Measurements from ENCODE around the gene HDDC3. TPM values are rescaled to one million over a fixed set of nuclear protein-coding genes. Genes with fewer than 3 reads are reported as not detected.

The HDDC3 gene
- total RNA-seq, 1 experiment from 2014 or later = 25.5 TPM

DNA sequence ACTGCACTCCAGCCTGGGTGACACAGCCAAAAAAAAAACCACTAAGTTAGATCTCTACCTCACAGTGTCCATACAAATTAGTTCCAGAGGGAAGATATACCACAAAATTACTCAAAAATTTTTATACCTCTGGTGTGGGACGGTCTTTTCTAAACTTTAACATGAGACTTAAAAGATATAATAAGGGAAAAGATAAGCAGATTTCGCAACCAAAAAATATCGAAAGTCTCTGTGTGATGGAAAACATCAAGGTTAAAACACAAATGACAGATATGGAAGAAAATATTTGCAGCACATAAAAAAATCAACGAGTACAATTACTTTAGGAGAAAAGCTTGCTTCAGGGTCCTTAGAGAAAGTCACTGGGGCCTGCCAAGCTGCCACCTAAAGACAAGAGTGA, 10.5 kb downstream of the HDDC3 start:
- intact Hi-C loops (cut with micrococcal nuclease) = no loop called here
- Mint-ChIP-seq H3K27ac (ENCODE audit: low read depth, unreplicated experiment) (no peak overlapping the region), H3K9me3 (ENCODE audit: unreplicated experiment) (no peaks in the 10 kb centered on the region), H3K4me3 (ENCODE audit: unreplicated experiment) (no peak overlapping the region), H3K27me3 (ENCODE audit: insufficient read depth, unreplicated experiment) (no peaks in the 10 kb centered on the region), H3K4me1 (ENCODE audit: insufficient read depth, unreplicated experiment) (no peaks in the 10 kb centered on the region), H3K36me3 (ENCODE audit: insufficient read depth, unreplicated experiment) (peaks cover 38% of the 10 kb centered on the region)
- BruUV-seq (replicated peaks) = no TSS peak
- CTCF ChIA-PET = interaction anchor here (0.7 to 4.6 kb wide), 3 partner anchors 11 to 699 kb away, joined by 4 to 49 read pairs (median 9); partner anchors contain the start of genes HDDC3, MAN2A2 and UNC45A
- TF ChIP-seq, protein P1, sequence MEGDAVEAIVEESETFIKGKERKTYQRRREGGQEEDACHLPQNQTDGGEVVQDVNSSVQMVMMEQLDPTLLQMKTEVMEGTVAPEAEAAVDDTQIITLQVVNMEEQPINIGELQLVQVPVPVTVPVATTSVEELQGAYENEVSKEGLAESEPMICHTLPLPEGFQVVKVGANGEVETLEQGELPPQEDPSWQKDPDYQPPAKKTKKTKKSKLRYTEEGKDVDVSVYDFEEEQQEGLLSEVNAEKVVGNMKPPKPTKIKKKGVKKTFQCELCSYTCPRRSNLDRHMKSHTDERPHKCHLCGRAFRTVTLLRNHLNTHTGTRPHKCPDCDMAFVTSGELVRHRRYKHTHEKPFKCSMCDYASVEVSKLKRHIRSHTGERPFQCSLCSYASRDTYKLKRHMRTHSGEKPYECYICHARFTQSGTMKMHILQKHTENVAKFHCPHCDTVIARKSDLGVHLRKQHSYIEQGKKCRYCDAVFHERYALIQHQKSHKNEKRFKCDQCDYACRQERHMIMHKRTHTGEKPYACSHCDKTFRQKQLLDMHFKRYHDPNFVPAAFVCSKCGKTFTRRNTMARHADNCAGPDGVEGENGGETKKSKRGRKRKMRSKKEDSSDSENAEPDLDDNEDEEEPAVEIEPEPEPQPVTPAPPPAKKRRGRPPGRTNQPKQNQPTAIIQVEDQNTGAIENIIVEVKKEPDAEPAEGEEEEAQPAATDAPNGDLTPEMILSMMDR (IDR thresholded peaks at IDR 0.05; ENCODE audit: unreplicated experiment) = no peak
- DNase-seq (ENCODE audit: unreplicated experiment) = no peak
- POLR2A ChIA-PET = interaction anchor here (3.9 kb wide), 1 partner anchor 10 kb away, joined by 33 read pairs; the partner anchor contains the start of gene HDDC3

DNA sequence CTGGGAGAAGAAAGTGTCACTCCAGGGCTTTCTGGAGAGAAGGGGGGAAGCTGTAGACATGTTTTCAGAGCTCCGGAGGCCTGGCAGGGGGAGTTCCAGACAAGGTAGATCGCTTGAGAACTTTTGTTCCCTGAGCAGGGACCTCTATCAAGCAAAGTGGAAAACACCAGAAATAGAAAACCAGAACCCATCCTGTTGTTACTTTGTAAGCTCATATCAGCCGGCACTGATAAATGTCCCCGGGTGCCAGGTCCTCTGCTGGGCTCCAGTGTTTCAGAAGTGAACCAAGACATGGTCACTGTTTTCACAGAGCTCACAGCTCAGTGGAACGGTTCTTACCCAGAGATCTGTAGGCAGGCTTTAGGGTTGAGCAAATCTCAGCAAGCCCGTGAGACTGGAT, 13.5 kb downstream of the HDDC3 start:
- H3K36me3 Mint-ChIP-seq (ENCODE audit: insufficient read depth, unreplicated experiment) = peaks cover 49% of the 10 kb centered on the region
- no peak overlapping the region for H3K4me3 Mint-ChIP-seq (ENCODE audit: unreplicated experiment)
- no TSS peak for BruUV-seq (replicated peaks)

DNA sequence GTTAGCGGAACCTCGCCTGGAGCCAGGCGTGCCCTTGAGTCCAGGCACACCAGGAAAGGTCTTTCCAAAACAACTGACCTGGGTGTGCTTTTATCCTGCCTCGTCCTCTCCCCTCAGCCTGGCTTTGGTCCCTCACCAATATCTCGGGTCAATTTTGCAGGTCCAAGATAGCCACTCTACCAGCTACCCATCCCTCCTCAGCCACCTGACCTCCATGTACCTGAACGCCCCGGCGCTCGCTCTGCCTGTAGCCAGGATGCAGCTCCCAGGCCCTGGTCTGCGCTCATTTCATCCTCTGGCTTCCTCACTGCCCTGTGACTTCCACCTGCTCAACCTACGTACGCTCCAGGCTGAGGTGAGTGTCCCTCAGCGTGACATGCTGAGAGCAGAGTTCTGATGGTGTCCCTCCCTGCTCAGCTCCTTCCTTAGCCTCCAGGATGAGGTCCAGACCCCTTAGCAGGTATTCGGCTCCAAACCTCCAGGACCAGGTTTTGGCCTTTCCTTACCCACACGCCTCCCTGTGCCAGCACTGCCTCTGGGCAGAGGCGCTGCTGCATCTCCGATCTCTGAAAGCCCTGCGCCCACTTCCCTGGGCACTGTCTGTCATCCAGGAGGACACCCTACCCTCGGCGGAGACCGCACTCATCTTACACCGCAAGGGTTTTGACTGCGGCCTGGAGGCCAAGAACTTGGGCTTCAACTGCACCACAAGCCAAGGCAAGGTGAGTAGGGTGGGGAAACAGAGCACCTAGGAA, 14.1 kb downstream of the HDDC3 start:
- H3K27me3 Mint-ChIP-seq (ENCODE audit: insufficient read depth, unreplicated experiment) = no peaks in the 10 kb centered on the region
- no TSS peak for BruUV-seq (replicated peaks)
- H3K27ac Mint-ChIP-seq (ENCODE audit: low read depth, unreplicated experiment) = no peak overlapping the region
- H3K9me3 Mint-ChIP-seq (ENCODE audit: unreplicated experiment) = no peaks in the 10 kb centered on the region
- no peak overlapping the region for H3K4me3 Mint-ChIP-seq (ENCODE audit: unreplicated experiment)
- H3K36me3 Mint-ChIP-seq (ENCODE audit: insufficient read depth, unreplicated experiment) = peaks cover 47% of the 10 kb centered on the region
- H3K4me1 Mint-ChIP-seq (ENCODE audit: insufficient read depth, unreplicated experiment) = no peaks in the 10 kb centered on the region
- intact Hi-C loops (cut with micrococcal nuclease) = no loop called here
- TF ChIP-seq, protein P1 (IDR thresholded peaks at IDR 0.05; ENCODE audit: unreplicated experiment) = no peak
- DNase-seq (ENCODE audit: unreplicated experiment) = no peak
- CTCF ChIA-PET = interaction anchor here (0.6 to 1.2 kb wide), 2 partner anchors 12 to 15 kb away, joined by 3 to 4 read pairs; no protein-coding TSS in a partner anchor
- POLR2A ChIA-PET = interaction anchor here (1.0 to 1.9 kb wide), 2 partner anchors 11 to 14 kb away, joined by 3 to 6 read pairs; partner anchors contain the start of gene HDDC3

More for the DNA sequence above, 13.5 kb downstream of the HDDC3 start:
- intact Hi-C loops (cut with micrococcal nuclease) = no loop called here
- TF ChIP-seq, protein P1 (IDR thresholded peaks at IDR 0.05; ENCODE audit: unreplicated experiment) = no peak
- no peaks in the 10 kb centered on the region for H3K27me3 Mint-ChIP-seq (ENCODE audit: insufficient read depth, unreplicated experiment)
- POLR2A ChIA-PET = interaction anchor here (1.0 to 1.9 kb wide), 2 partner anchors 11 to 13 kb away, joined by 3 to 6 read pairs; partner anchors contain the start of gene HDDC3
- CTCF ChIA-PET = interaction anchor here (0.5 to 1.2 kb wide), 2 partner anchors 12 to 14 kb away, joined by 3 to 4 read pairs; partner anchors contain the start of gene HDDC3
- H3K9me3 Mint-ChIP-seq (ENCODE audit: unreplicated experiment) = no peaks in the 10 kb centered on the region
- no peak overlapping the region for H3K27ac Mint-ChIP-seq (ENCODE audit: low read depth, unreplicated experiment)
- H3K4me1 Mint-ChIP-seq (ENCODE audit: insufficient read depth, unreplicated experiment) = no peaks in the 10 kb centered on the region
- DNase-seq (ENCODE audit: unreplicated experiment) = no peak

DNA sequence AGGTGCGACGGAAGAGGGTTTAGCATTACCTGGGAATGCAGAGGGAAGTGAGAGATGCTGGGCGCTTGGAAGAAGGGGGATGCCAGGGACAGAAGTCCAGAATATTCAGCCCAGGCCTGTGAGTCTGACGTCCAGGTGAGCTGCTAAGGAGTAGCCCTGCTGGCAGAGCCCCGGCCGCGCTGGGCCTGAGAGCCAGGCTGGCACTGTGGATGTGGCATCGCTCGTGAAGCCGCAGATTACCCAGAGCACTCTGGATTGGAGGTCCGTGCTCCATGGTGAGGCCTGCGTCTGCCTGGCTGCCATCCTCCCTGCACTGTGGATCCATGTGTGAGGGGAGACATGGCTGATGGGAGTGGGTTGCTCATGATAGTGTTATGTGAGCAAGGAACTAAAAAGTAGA, 14.8 kb downstream of the HDDC3 start:
- ChIA-PET CTCF (interaction anchor here (0.6 kb wide), 1 partner anchor 16 kb away, joined by 3 read pairs; no protein-coding TSS in a partner anchor), POLR2A (interaction anchor here (1.9 kb wide), 1 partner anchor 12 kb away, joined by 6 read pairs; no protein-coding TSS in a partner anchor)
- DNase-seq (ENCODE audit: unreplicated experiment) = no peak
- Mint-ChIP-seq H3K27ac (ENCODE audit: low read depth, unreplicated experiment) (no peak overlapping the region), H3K4me1 (ENCODE audit: insufficient read depth, unreplicated experiment) (no peaks in the 10 kb centered on the region), H3K27me3 (ENCODE audit: insufficient read depth, unreplicated experiment) (no peaks in the 10 kb centered on the region), H3K9me3 (ENCODE audit: unreplicated experiment) (no peaks in the 10 kb centered on the region), H3K36me3 (ENCODE audit: insufficient read depth, unreplicated experiment) (peaks cover 44% of the 10 kb centered on the region), H3K4me3 (ENCODE audit: unreplicated experiment) (no peak overlapping the region)
- no TSS peak for BruUV-seq (replicated peaks)
- TF ChIP-seq, protein P1 (IDR thresholded peaks at IDR 0.05; ENCODE audit: unreplicated experiment) = no peak
- intact Hi-C loops (cut with micrococcal nuclease) = no loop called here

Data from MCF 10A (cell line).